ENCODE measurements around the gene STMN1.

GRCh38 chr1:25913206-25913605 is 7.0 kb upstream of the STMN1 start:
- TF ChIP-seq CTCF (IDR thresholded peaks at IDR 0.05; ENCODE audit: poor library complexity, severe bottlenecking) (no peak), REST (IDR thresholded peaks at IDR 0.05; ENCODE audit: borderline replicate concordance) (no peak), EZH2 (IDR thresholded peaks at IDR 0.05; ENCODE audit: borderline replicate concordance, insufficient read depth, low read length, poor library complexity, severe bottlenecking) (no peak), SMC3 (conservative IDR thresholded peaks at IDR 0.05; ENCODE audit: poor library complexity) (no peak), RAD21 (conservative IDR thresholded peaks at IDR 0.05) (no peak), POLR2AphosphoS5 (IDR thresholded peaks at IDR 0.05) (no peak)
